ENCODE measurements around the gene ZNF503.

Gene ZNF503

DNA sequence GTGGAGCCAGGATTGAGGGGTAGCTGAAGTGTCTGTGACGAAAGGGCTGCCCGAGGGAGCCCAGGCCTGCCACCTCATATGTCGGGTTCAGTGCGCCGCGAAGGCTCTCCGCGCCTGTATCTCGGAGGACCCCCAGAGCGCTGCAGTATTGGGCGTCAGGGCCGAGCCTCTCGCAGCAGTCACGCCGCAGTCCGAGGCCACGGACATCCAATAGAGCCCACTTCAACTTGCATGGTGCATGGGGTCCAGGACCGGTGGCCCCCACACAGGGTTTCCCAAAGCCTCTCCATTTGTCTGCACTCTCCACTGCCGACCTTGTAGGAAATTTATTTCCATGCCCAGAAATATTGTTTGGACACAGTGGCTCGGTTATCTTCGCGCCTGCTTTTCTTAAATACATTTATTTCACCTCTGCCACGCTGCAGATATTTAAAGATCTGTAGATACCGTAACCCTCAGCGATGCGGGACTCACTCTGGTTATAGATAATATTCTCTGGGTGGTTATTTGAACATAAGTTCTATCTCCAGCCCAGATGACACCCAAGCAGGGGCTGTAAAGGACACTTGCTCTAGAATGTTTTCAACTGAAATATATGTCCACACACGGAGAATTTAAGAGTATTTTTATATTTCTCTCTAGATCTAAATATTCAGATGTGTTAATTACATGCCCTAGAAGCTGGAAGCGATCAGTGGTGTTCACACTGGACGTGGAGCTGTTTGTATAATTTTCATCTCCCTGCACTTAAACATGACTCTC lies 5.1 kb upstream of the ZNF503 start:
- DNase-seq (ENCODE audit: low spot score) = no peak

DNA sequence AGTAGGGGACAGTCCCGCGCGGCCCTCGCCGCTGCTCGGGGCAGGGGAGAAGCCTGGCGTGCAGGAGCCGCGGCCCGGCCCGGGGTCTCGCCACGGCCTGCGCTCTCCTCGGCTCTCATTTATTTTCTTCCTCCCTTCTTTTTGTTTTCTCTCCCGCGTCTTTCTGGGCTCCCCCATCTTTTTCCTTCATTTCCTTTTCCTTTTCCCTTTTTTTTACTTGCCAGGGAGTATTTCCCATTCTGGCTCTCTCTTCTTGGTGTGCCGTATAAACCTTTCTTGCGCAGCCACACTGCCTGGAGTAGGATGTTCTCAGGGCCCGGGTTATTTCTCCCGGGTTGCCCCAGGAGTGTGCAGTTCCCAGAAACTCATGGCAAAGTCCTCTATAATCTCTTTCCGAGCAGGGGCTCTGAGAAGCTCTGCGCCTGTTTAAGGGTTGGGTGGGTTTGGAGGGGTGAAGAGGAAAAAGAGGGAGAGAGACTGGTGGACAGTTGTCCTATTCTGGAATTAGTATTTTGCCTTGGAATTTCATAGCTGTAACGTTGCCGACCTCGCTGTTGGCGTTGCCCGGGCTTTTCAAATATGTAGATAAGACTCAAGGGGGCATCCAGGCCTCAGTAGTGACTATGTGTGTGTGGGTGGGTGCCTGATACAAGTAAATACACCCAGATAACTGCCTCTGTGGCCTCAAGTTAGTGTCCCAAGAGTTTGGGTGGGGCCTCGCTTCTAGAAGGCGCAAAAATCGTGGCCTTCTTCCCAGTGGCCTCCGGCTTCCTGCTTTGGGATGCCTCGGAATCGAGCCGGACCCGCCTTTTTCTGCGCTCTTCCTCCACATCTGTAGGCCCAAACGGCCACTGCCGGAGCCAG lies 4.3 kb upstream of the ZNF503 start:
- no peak for DNase-seq (ENCODE audit: low spot score)

GRCh38 chr10:75404815-75405597 lies 3.4 kb upstream of the ZNF503 start:
- no peak for DNase-seq (ENCODE audit: low spot score)

GRCh38 chr10:75403939-75404814 lies 2.6 kb upstream of the ZNF503 start:
- DNase-seq (ENCODE audit: low spot score) = no peak

- no peak for DNase-seq (ENCODE audit: low spot score)
Observed at GRCh38 chr10:75403144-75403938, 1.8 kb upstream of the ZNF503 start.

- no peak for DNase-seq (ENCODE audit: low spot score)
Observed at GRCh38 chr10:75402486-75403143, 1.1 kb upstream of the ZNF503 start.

DNA sequence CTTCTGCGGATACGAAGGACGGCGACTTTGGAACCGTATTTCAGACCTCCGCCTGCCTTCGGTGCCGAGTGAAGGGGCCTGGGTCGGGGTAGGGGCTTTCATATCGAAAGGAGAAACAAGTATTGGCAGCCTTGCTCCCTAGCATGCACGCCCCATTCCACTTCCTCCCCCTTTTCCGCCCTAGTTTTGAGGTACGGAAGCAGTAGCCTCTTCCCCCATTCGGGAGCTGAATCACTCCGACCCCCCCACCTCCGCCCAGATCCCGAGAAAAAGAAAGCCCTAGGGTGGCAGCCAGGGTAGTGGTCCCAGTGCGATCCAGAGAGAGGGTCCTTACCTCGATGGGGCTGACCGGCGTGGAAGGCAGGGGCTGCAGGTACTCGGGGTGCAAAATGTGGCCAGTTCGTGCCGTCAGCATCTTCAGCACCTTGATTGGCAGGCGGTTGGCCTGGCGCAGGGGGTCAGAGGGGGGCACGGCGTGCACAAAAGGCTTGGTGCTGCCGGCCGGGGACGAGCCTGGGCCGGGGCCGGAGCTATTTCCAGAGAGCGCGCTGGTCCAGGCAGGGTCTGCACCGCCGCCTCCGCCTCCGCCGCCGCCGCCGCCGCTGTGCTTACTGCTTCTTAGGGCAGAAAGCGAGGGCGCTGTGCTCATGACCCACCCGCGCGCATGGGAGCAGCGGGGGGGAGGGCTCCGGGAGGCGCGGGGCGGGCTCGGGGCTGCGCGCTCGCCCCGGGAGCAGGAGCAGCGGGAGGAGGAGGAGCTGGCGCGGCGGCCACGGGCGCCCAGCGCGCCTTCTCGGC lies 594 bp downstream of the ZNF503 start:
- no peak for DNase-seq (ENCODE audit: low spot score)

GRCh38 chr10:75400163-75400770 lies 1.3 kb downstream of the ZNF503 start:
- DNase-seq (ENCODE audit: low spot score) = no peak

DNA sequence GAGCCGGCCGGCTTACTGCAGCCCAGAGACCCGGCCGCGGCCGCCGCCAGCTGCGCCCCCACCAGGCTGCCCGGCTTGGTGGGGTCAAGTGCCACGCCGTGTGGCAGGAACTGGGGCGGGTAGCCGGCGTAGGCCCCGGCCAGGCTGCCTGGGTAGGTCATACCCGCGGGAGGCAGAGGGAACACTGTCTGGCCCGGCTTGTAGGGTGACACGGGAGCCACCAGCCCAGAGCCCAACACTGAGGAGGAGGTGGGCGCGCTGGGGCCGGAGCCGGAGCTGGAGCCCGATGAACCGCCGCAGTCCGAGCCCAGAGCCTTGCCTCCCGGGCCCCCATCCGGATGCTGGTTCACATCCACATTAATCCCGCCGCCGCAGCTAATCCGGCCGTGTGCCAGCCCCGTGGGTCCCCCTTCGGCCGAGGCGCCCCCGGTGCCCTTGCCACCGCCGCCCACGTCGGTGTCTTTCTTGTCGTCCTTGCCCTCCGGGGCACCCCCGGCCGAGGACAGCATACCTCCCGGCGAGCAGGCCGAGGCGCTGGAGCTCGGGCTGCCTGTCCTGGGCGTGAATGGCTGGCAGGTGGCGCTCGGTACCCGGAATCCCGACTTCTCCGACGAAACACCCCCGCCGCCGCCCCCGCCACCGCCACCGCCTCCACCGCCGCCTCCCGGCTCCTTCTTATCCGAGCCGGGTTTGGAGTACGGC lies 2.0 kb downstream of the ZNF503 start:
- DNase-seq (ENCODE audit: low spot score) = no peak

DNA sequence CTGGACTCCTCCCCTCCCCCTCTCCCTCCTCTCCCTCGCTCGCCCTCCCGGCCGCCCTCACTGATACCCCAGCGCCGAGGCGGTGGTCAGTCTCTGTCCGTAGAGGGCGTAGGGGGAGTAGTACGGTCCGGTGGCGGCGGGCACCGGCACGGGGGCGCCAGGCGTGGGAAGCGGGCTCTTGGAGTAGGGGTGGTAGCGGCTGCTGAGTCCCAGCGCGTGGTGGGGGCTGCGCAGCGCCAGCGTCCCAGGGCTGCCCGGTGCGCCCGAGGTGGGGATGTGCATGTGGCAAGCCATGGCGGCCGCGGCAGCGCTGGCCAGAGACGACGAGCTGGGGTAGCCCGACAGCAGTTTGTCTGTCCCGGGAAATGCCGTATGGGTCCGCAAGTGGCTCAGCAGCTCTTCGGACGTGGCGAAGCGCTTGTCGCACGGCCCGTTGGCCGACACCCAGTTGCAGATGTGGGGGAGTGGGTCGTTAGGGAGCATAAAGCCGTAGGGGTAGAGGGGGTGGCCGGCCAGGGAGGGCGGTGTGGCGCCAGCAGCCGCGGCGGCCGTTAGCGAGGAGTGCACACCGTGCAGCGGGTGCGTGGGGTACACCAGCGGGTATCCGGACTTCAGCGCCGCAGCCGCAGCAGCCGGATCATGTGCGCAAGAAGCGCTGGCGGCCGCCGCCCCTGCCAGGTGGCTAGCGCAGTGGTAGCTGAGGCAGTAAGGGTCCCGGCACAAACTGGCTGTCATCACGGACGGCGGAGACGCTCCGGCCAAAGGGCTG lies 2.7 kb downstream of the ZNF503 start:
- DNase-seq (ENCODE audit: low spot score) = no peak

GRCh38 chr10:75398200-75398691 lies 3.3 kb downstream of the ZNF503 start:
- no peak for DNase-seq (ENCODE audit: low spot score)

DNA sequence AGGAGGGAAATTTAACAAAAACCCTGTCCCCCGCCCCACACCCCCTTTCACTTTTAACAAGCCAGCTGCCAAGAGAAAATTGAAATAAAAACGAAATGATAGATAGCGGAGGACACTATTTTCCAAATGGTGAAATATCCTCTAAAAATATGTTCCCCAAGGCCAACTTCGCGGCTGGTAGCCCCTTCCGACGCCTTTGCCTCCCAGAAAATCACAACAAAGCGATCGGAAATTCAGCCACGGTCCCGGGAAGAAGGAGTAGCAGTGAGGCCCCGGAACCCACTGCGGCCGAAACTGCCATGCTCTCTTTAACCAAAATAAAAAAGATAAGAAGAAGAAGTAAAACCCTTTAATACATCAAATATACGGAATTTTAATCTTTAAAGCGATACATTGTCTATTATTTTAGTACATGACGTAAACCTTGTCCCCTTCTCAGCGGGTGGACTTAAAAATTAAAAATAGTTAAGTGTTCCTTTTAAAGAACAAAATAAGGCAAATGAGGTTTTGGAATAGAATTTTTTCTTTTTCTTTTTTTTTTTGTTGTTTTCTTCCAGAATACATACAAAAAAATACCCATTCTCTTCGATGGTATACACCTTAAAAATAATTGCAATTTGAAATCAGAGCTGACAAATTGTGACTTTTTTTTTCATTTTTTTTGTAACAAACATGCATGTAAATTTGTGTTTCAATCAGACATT lies 3.9 kb downstream of the ZNF503 start:
- DNase-seq (ENCODE audit: low spot score) = no peak

DNA sequence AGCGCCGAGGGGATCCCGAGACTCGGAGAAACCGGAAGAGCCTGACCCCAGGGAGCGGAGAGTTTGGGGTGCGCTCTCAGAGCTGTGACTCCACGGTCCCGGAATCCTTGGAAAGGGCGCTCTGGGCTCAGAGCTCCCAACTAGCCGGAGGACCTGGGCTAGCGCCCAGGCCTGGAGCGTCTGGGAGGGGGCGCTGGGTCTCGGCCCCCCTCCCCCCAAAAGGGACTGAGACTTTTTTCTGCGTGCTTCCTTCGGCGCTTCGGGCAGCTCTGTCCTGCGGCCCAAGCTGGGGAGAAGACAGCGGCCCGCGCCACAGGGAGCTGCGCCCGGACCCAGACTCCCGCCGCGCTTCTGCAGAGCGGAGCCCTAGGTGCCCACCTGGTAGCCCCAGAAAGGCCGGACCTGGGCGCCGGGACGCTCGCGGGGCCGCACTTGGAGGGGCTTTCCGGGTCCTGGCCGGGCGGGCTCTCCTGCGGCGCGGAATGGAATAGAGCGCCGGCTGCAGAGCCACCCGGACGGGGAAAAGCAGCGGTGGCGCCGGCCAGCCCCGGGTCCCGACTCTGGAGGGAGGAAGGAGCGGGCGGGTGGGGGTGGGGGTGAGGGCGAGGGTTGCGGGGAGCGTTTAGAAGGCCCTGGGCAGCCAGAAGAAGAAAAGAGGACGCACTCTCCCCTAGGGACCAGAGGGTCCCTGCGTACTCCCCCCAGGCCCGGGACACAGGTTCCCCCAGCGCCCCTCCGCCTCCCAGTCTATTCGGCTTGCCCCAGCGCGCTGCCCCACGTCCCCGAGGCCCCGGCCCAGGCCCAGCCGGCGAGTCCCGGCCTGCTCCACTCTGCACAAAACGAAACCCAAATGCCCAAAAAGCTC lies 4.7 kb downstream of the ZNF503 start:
- DNase-seq (ENCODE audit: low spot score) = no peak

DNA sequence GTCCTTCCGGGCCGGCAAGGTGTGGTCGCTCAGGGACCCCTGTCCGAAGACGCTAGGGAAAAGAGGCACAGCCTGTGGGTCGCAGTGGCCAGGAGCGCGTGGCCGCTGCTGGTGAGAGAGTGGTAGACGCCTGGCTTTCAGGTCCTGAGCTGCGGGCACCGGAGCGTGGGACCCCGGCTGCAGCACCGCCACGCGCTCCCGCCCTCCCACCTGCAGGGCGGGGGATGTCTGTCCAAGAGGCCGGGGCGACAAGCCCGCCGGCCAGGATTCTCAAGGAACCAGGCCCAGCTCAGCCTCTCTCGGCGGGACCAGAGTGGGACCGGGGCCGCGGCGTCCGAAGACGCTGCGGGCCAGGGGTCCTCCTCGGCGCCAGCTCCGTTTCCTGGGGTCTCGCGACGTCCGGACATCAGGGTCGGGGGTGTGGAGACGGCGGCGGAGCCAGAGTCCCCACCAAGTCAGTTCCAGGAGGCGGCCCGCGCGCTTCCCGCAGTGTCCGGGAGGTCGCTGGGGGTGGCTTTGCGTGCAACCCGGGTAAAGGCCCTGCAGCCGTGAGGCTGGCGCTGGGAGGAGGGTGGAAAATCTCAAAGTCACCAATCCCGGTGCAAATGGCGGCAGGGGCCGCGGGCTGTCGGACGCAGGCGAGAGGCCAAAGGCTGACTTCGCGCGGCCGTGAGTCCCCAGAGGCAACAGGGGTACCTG lies 5.5 kb downstream of the ZNF503 start:
- DNase-seq (ENCODE audit: low spot score) = no peak

All from hematopoietic multipotent progenitor cell treated with erythropoietin and hydrocortisone succinate and interleukin-3 and kit ligand, for 17 days (in vitro differentiated cells).